ENCODE results near the gene PARP1.

The PARP1 gene

DNA sequence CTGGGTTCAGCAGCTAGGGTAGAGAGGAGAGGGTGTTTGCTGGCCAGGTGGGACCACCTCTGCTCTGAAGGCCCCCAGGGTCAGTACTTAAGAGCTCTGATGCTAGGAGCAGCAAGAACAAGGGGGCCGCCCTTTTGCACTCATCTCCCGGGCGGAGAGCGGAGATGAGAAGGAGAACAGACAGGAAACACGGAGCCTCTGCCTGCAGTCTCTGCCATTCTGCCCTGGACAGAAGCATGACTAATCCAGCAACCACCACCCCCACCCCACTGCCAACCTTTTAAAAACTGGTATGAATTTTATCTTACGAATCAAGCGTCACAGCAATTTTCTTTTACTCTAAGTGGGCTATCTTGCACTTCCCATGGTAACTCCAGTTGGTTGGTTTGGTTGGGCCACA, 34.5 kb downstream of the PARP1 start:
- Histone ChIP-seq H3K27me3 (no peaks in the 10 kb centered on the region), H3K4me1 (ENCODE audit: control insufficient read depth in 1 of 2, insufficient read depth in 1 of 2, low read depth in 1 of 2, low read length in 1 of 2) (no peaks in the 10 kb centered on the region), H3K9me3 (no peaks in the 10 kb centered on the region), H3K36me3 (peaks cover 93% of the 10 kb centered on the region), H3K4me3 (ENCODE audit: low read depth in 1 of 2, low read length in 1 of 2) (no peak overlapping the region), H3K27ac (no peak overlapping the region)
- no peak for TF ChIP-seq CTCF (IDR thresholded peaks at IDR 0.05)

- no peaks in the 10 kb centered on the region for H3K9me3 ChIP-seq
- no peak overlapping the region for H3K27ac ChIP-seq
- no peak overlapping the region for H3K4me3 ChIP-seq (ENCODE audit: low read depth in 1 of 2, low read length in 1 of 2)
- no peak for TF ChIP-seq CTCF (IDR thresholded peaks at IDR 0.05)
- no peaks in the 10 kb centered on the region for H3K27me3 ChIP-seq
- peaks cover 94% of the 10 kb centered on the region for H3K36me3 ChIP-seq
- no peaks in the 10 kb centered on the region for H3K4me1 ChIP-seq (ENCODE audit: control insufficient read depth in 1 of 2, insufficient read depth in 1 of 2, low read depth in 1 of 2, low read length in 1 of 2)
These were observed 35.0 kb downstream of the PARP1 start for GRCh38 chr1:226372885-226373284.

GRCh38 chr1:226371866-226372490, 35.9 kb downstream of the PARP1 start:
- no peak overlapping the region for H3K4me3 ChIP-seq (ENCODE audit: low read depth in 1 of 2, low read length in 1 of 2)
- H3K27ac ChIP-seq = no peak overlapping the region
- H3K4me1 ChIP-seq (ENCODE audit: control insufficient read depth in 1 of 2, insufficient read depth in 1 of 2, low read depth in 1 of 2, low read length in 1 of 2) = no peaks in the 10 kb centered on the region
- no peaks in the 10 kb centered on the region for H3K27me3 ChIP-seq
- TF ChIP-seq CTCF (IDR thresholded peaks at IDR 0.05) = no peak
- peaks cover 94% of the 10 kb centered on the region for H3K36me3 ChIP-seq
- no peaks in the 10 kb centered on the region for H3K9me3 ChIP-seq

GRCh38 chr1:226371027-226371694, 36.7 kb downstream of the PARP1 start:
- Histone ChIP-seq H3K4me3 (ENCODE audit: low read depth in 1 of 2, low read length in 1 of 2) (no peak overlapping the region), H3K4me1 (ENCODE audit: control insufficient read depth in 1 of 2, insufficient read depth in 1 of 2, low read depth in 1 of 2, low read length in 1 of 2) (no peaks in the 10 kb centered on the region), H3K9me3 (no peaks in the 10 kb centered on the region), H3K27ac (no peak overlapping the region), H3K27me3 (no peaks in the 10 kb centered on the region), H3K36me3 (peaks cover 94% of the 10 kb centered on the region)
- TF ChIP-seq CTCF (IDR thresholded peaks at IDR 0.05) = no peak

DNA sequence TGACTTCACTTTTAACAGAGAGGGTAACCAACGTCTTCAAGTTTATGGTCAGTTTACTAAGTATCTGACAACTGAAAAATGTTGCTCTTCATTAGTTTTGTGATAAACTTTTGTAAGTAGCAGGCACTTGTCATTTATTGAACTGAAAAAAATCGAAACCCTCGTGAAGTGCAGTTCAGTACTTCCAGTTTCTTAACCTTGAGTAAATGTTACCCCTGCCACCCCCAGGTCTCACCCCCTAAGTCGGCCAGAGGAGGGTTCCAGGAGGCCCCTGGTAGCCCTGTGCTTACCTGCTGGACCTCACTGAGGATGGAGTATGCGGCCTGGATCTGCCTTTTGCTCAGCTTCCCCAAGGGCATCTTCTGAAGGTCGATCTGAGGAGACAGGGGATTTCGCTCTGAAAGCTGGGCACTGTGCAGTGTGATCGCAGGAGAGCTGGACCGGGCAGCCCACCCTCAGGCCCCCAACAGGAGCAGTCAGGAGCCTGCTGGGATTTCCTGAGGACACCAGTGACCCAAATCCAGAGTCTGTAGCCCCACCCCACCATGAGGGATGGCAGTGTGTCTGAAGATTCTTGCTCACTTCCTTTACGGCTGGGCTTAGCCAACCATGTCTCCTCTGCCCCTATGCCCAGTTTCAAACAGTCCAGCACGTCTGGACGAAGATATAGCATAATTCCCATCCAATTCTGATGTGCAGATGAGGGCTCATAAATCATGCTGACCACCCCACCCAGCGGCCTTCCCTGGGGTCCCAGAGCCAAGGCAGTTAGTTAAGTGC, 37.6 kb downstream of the PARP1 start:
- no peak for TF ChIP-seq CTCF (IDR thresholded peaks at IDR 0.05)
- Histone ChIP-seq H3K36me3 (peaks cover 94% of the 10 kb centered on the region), H3K27ac (no peak overlapping the region), H3K27me3 (no peaks in the 10 kb centered on the region), H3K4me1 (ENCODE audit: control insufficient read depth in 1 of 2, insufficient read depth in 1 of 2, low read depth in 1 of 2, low read length in 1 of 2) (no peaks in the 10 kb centered on the region), H3K9me3 (no peaks in the 10 kb centered on the region), H3K4me3 (ENCODE audit: low read depth in 1 of 2, low read length in 1 of 2) (no peak overlapping the region)

All from neutrophil (primary cell).